SKM-1 treated with dmso at 0.1 percent for 144 hours (cell line): ENCODE results near the gene TEX19.

Source experiments
- DNase-seq: peaks from one replicate; lab custom pipeline; 2025; ENCODE audit not compliant: unreplicated experiment; lab: John Stamatoyannopoulos, UW

TEX19 gene

GRCh38 chr17:82358465-82359350, at the start of gene TEX19:
TSS of gene TEX19 (plus strand) at chr17:82359247. CDS start at chr17:82362151, 2,904 bp downstream.
- no peak for DNase-seq

DNA sequence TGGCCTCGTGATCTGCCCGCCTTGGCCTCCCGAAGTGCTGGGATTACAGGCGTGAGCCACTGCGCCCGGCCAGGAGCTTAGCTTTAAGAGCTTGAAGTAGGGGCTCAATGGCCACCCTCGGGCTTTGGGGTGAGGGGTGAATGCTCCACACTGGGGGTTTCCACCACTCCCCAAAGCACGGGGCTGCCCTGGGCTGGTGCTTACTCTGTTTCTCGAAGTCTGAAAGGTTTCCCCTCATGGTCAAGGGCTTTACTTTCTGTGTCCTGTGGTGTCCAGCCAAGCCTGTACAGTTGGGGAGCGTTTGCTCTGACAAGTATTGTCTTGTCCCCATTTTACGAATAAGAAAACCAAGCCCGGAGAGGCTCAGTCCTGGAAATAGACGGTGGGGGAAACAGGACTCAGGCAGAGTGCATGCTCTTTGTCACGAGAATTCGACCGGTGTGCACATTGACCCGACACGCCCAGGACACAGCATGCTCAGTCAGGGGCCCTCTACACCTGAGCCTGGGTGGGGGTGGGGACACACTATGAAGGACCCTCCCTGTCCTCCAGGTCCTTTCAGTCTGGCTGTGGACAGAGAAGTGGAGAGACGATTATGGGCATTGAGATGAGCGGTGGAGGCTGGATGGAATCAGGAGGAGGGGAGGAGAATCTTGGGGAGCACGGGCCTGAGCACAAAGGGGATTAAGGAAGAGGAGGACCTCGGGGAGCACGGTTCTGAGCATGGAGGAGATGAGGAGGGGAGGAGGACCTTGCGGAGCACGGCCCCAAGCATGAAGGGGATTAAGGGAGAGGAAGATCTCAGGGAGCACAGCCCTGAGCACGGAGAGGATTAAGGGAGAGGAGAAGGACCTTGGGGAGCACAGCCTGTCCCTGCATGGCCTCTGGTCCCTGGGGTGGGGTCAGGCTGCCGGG, 49.1 kb upstream of the TEX19 start:
- no peak for DNase-seq

DNA sequence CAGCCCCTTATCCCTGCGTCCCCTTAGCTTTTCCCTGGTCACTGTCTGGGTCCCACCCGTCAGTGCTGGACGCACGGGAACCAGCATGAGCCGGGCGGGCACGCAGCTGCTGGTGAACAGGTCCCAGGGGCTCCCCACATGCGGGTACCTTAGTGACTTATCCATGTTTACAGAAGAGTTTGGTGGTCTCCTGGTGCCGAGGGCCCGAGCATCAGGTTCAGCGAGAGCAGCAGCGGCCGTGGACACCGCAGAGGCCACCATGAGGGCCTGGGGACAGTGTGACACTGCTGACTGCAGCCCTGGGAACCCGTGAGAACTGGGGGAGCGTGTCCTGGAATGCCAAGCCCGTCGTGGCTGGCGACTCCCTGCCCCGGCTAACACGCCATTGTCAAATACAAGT, 48.2 kb upstream of the TEX19 start:
- DNase-seq = no peak

DNA sequence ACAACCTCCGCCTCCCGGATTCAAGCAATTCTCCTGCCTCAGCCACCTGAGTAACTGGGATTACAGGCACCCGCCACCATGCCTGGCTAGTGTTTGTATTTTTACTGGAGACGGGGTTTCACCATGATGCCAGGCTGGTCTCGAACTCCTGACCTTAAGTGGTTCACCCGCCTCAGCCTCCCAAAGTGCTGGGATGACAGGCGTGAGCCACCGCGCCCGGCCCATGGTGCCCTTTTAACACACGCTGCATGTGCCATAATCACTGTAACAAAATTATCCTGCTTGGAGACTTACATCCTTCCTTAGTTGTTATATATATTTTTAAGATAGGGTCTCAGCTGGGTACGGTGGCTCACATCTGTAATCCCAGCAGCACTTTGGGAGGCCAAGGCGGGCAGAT, 47.1 kb upstream of the TEX19 start:
- DNase-seq = no peak

- no peak for DNase-seq
These were observed 45.6 kb upstream of the TEX19 start for GRCh38 chr17:82313195-82314011.

DNA sequence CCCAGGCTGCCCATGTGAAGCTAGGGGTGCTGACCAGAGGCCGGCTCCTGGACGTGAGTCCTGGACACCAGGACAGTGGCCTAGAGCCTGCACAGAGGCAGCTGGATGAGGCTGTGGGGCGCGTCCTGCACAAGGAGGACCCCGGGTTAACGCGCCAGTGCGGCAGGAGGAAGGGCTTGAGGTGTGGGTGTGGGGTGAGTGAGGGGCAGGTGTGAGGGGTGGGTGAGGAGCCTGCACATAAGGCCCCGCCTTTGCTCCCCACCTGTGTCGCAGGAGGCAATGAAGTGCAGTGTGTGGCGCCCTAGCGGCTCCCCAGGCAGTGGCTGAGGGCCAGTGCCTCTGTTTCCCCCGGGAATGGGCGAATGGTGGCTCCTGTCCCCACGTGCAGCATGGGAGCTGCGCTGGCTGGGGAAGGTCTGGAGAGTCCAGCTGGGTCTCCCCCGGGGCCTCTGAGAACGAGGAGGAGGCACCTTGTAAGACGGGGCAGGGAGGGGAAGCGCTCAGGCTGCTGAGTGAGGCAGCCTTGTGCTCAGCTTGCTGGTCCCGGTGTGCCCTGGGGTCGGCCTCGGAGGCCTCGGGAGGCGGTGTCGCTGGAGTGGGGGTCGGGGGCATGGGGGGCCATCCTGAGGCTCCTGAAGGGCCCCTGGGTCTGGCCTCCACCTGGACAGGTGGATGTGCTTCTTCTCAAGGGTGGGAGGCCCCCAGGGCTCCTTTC, 44.9 kb upstream of the TEX19 start:
- no peak for DNase-seq

DNA sequence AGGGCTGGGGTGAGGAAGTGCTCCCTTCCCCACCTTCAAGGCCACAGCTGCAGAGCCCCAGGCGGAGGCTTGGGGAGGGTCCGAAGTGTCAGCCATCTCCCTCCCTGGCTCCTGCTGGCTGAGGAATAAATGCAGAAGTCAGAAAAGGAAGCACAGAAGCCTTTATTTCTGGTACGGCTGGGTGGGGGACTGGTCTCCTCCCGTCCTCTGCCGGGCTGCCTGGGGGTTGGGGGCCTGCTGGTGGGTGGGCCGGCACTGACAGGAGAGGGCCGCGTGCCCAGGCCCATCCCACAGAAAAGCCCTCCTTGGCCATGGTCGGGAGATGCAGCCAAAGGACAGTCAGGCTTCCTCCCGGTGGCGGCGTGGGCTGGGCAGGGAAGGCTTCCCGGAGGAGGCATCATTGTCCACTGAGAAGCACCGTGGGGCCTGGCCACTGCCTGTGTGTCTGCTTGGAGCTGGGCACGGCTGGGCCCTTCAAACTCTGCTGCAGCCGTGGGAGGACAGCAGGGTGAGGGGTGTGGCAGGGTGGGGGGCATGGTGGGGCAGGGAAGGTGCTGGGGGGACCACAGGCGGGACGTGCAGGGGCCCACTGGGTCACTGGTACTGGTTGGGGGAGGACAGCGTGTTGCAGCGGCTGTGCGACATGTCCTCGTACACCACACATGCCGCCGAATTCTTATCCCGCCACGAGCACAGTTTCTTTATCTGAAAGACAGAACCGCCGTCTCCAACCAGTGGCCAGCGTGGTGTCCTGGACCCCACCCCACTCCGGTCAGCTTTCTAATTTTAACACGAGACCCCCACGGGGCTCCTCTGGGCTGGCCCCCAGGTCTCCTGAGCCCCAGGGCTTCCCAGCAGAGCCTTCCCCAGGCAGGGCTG, 44.1 kb upstream of the TEX19 start:
- DNase-seq = peak; percentile 67

DNA sequence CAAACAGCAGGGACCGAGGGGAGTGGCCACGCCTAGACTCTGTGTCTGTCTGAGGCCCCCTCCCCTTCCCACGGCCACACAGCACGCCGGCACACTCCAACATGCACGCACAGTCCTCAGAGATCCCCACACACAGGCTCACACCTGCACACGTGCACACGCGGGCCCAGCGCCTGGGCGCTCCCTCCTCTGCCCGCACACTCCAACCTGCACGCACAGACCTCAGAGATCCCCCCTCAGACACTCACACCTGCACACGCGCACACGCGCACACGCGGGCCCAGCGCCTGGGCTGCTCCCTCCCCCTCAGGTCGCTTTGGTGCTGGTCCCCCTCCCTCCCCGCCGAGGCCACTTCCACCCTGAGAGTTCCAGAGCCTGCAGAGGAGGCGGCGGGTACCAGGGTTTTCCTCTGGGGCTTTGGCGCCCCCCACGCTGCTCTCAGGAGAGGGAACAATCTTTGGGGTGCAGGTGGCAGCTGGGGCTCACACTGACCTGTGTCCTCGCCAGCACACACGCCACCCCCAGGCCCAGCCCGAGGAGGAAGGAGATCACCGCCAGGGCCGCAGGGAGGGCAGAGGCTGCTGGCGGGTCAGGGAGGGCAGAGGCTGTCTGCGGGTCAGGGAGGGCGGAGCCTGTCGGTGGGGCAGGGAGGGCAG, 43.2 kb upstream of the TEX19 start:
- no peak for DNase-seq

GRCh38 chr17:82316651-82317393, 42.2 kb upstream of the TEX19 start:
- no peak for DNase-seq

DNA sequence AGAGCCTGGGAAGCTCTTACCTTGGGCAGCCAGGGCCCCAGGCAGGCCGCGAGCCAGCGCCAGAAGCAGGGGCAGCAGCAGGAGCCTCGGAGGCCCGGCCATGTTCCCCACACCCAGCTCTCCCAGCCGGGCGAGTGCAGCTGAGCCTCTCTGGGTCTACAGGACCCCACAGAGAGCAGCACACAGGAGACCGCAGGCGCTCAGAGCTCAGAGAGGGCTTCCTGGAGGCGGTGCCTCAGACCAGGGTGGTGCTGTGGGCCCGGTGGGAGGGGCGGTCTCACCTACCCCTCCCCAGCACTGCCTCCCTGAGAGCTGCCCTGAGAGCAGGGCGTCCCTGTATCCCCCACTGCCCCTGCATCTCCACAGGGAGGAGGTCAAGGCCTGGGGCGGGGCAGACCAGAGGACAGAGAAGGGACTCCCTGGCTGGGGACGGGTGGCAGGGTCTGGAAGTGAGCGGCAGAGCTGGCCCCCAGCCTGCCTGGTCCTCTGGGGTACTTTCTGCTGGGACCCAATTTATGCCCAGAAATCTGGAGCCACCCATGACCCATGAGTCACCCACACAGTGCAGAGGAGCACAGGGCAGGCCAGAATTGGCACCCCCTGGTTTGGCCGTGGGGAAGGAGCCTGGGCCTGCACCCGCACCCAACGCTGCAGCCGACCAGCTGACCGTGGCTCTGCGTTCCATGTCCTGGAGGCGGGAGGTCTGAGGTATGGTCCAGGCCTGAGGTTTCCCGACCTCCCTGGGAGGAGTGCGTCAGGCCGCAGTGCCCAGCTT, 41.5 kb upstream of the TEX19 start, which contains the start of gene CD7:
Gene CD7, minus strand, starts transcription at position 215 of the 775 bp plus-strand sequence. Its CDS starts 113 bp downstream, at position 102.
- DNase-seq = no peak

- no peak for DNase-seq
These were observed 40.9 kb upstream of the TEX19 start for GRCh38 chr17:82318169-82318498.

GRCh38 chr17:82318772-82319606, 40.1 kb upstream of the TEX19 start:
- no peak for DNase-seq

DNA sequence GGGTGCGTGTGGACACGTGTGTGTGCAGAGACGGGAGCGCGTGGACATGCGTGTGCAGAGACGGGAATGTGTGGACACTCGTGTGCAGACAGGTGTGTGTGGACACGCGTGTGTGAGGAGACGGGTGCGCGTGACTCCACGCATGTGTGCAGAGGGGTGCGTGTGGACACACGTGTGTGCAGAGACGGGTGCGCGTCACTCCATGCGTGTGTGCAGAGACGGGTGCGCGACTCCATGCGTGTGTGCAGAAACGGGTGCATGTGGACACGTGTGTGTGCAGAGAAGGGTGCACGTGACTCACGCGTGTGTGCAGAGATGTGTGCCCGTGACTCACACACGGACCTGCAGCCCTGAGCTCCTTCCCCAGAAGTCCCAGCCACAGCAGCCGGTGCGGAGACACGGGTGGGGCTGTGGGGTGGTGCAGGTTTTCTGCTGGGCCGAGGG, 39.4 kb upstream of the TEX19 start:
- no peak for DNase-seq

- DNase-seq = no peak
These were observed 38.8 kb upstream of the TEX19 start for GRCh38 chr17:82320140-82320840.

GRCh38 chr17:82320956-82321927, 37.8 kb upstream of the TEX19 start:
- no peak for DNase-seq
